HG02763 (cell line): ENCODE results near the gene GLIS1.

Experiments used
- ATAC-seq: cut with Tn5 transposase; IDR thresholded peaks from one replicate; pipeline ENCODE4 v1.9.1; 2021; ENCODE audit warnings: mild to moderate bottlenecking, moderate library complexity; ENCODE audit not compliant: unreplicated experiment

GLIS1 gene

GRCh38 chr1:53473463-53473862, 265.5 kb downstream of the GLIS1 start:
- ATAC-seq = no peak

GRCh38 chr1:53471000-53471399, 268.0 kb downstream of the GLIS1 start:
- ATAC-seq = no peak

- no peak for ATAC-seq
Observed at GRCh38 chr1:53470584-53470983, 268.4 kb downstream of the GLIS1 start.

- ATAC-seq = no peak
Observed at GRCh38 chr1:53470155-53470554, 268.8 kb downstream of the GLIS1 start.

GRCh38 chr1:53469373-53469772, 269.6 kb downstream of the GLIS1 start:
- ATAC-seq = no peak

GRCh38 chr1:53468374-53468773, 270.6 kb downstream of the GLIS1 start:
- ATAC-seq = no peak

GRCh38 chr1:53467391-53467790, 271.6 kb downstream of the GLIS1 start:
- no peak for ATAC-seq

- no peak for ATAC-seq
Observed at GRCh38 chr1:53465023-53465957, 273.7 kb downstream of the GLIS1 start.

GRCh38 chr1:53463961-53464899, 274.7 kb downstream of the GLIS1 start:
- no peak for ATAC-seq

GRCh38 chr1:53462769-53463501, 276.0 kb downstream of the GLIS1 start:
- no peak for ATAC-seq

- ATAC-seq = no peak
Observed at GRCh38 chr1:53462193-53462592, 276.8 kb downstream of the GLIS1 start.

GRCh38 chr1:53461323-53462044, 277.5 kb downstream of the GLIS1 start:
- ATAC-seq = no peak

- ATAC-seq = no peak
Observed at GRCh38 chr1:53460666-53461322, 278.2 kb downstream of the GLIS1 start.

GRCh38 chr1:53460211-53460634, 278.7 kb downstream of the GLIS1 start:
- no peak for ATAC-seq

- ATAC-seq = no peak
Observed at GRCh38 chr1:53459321-53460175, 279.4 kb downstream of the GLIS1 start, which contains the start of gene DMRTB1. Gene DMRTB1 (plus strand): TSS chr1:53459399. CDS start chr1:53459454, 55 bp downstream.

GRCh38 chr1:53458634-53459033, 280.3 kb downstream of the GLIS1 start:
- no peak for ATAC-seq
